GM20431 (cell line): ENCODE data around the gene OR52E1.

Experiments used
- in situ Hi-C: fragments of 300-500 bp; cut with MseI, MboI; formaldehyde crosslinking; loops from one replicate; pipeline ENCODE4 v1.15.0; 2020; ENCODE audit warnings: low sequenced_read_pairs; ENCODE audit not compliant: unreplicated experiment

Gene OR52E1

DNA sequence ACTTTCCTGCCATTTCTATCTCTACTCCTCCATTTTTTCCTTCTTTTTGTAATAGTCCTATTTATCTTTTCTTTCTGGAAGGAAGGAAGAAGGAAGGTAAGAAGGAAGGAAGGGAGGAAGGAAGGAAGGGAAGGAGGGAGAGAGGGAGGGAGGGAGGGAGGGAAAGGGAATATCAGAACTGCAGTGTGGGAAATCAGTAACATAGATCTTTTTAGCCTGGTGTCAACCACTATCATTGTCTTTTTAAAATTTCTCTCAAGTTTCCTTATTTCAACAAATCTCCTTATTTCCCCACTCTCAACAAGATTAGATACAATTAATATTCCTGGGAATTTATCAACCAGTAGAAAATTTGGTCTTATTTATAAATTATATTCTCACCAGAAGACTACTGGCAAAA, 33.7 kb downstream of the OR52E1 start:
- in situ Hi-C loops, result loop anchor here (25.0 kb wide), 1 partner anchor 284 kb away; the partner anchor contains the start of gene OR51M1

DNA sequence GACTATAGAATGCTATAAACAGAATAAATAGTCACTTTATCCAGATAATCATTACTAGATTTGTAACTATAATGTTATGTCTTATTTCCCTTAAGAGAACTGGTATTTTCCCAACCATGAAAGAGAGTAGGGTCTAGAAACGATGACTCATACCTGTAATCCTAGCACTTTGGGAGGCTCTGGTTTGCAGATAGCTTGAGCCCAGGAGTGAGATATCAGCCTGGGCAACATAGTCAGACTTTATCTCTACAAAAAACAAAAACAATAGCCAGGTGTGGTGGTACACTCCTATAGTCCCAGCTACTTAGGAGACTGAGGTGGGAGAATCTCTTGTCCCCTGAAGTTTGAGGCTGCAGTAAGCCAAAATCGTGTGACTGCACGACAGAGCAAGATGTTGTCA, 37.9 kb downstream of the OR52E1 start:
- in situ Hi-C loops, result loop anchor here (25.0 kb wide), 1 partner anchor 280 kb away; the partner anchor contains the start of gene OR51M1

DNA sequence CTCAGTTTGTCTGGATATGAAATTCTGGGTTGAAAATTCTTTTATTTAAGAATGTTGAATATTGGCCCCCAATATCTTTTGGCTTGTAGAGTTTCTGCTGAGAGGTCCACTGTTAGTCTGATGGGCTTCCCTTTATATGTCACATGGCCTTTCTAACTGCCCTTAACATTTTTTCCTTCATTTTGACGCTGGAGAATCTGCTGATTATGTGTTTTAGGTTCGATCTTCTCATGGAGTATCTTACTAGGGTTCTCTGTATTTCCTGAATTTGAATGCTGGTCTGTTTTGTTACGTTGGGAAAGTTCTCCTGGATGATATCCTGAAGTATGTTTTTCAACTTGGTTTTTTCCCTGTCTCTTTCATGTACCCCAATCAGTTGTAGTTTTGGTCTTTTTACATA, 46.0 kb downstream of the OR52E1 start:
- in situ Hi-C loops, result loop anchor here (25.0 kb wide), 1 partner anchor 272 kb away; the partner anchor contains the start of gene OR51M1

DNA sequence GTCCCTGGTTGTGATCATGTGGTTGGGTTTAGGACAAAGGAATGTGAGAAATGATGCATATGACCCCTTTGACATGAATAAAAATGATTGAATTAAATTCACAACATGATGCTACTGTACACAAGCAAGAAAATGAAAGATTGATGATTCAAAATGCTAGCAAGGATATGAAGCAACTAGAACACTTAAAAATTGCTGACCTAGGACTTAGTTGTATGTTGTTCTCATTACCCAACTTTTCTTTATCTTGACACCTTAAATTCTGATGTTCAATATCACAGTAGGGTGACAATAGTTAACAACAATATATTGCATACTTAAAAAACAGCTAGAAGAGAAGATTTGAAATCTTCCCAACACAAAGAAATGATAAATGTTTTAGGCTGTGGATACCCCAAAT, 48.2 kb downstream of the OR52E1 start:
- in situ Hi-C loops, result loop anchor here (25.0 kb wide), 1 partner anchor 270 kb away; the partner anchor contains the start of gene OR51M1

DNA sequence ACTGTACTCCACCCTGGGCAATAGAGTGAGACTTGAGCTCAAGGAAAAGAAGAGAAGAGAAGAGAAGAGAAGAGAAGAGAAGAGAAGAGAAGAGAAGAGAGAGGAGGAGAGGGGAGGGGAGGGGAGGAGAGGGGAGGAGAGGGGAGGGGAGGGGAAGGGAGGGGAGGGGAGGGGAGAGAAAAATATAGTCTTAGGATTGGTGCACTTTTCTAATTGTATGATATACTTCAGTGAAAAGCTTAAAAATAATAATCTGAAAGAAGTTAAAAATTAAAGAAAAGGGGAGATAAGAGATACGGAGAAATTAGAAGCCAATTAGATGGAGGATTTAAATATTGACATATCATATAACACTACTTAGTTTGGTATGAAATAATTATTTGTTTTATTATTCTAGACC, 49.5 kb downstream of the OR52E1 start:
- in situ Hi-C loops, result loop anchor here (25.0 kb wide), 1 partner anchor 268 kb away; the partner anchor contains the start of gene OR51M1
